ENCODE data around the gene VAPB.

- TF ChIP-seq EZH2phosphoT487 (IDR thresholded peaks at IDR 0.05; ENCODE audit: insufficient read depth, low read depth) (no peak), EZH2 (IDR thresholded peaks at IDR 0.05; ENCODE audit: insufficient read depth, poor library complexity, severe bottlenecking) (no peak)
Measured at GRCh38 chr20:58459058-58459750, 70.2 kb downstream of the VAPB start.

Data from GM23248 (cell line).